GM19324 (cell line): ENCODE data around the gene THSD7B.
A peak's percentile ranks its signal among the peaks of the same experiment; 100 is the strongest.
"Not testable (repeated sequence)": the region's sequence is repeated elsewhere in the genome, so short reads cannot be mapped to it uniquely, and the experiment has no call there.

ENCODE experiments used
- ATAC-seq: cut with Tn5 transposase; IDR thresholded peaks from one replicate; pipeline ENCODE4 v1.9.1; 2021; ENCODE audit warnings: mild to moderate bottlenecking, moderate library complexity; ENCODE audit not compliant: unreplicated experiment, low FRiP score

THSD7B gene

DNA sequence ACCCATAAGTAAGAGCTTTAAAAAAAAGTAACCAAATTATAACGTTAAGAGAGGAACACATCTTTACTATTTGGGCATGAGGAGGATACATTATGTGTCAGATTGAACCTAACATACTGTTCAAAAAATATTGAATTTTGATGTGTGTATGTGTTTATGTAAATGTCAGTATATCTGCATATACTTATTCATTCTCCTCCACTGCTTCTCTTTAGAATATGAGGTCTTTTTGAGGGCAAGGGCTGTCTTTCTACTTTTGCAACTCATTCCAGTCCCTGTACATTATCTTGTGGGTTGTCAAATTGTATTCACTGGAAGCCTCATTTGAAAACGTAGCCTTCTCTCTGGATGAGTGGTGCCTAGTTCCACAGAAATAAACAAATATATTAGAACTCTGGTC, 689.5 kb downstream of the THSD7B start:
- no peak for ATAC-seq

DNA sequence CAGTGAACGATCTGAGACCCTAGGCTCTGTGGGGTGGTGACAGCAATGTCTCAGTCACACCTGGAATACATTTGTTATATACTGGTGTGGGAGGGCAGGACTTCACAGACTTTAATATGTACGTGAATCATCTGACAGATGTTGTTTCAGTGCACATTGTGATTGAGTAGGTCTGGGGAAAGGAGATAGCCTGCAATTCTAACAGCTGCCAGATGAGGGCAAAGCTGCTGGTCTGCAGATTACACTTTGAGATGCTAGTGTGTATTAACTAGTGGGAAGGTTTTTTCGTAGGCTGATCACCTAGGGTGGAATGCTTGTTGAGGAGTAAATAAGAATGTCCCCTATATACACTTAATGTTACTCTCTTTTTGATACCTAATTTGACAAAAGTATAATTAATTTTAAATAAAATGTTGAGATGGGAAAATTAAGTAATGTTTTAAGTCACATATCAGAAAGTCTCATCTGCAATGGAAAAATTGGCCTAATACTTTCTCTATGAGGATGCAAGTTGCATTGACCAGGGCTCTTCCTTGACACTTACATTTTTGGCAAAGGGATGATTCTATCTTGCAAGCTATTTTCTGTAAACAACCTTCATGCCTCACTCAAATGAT, 702.0 kb downstream of the THSD7B start:
- ATAC-seq, result peak; percentile 72

- no peak for ATAC-seq
These were observed 727.9 kb downstream of the THSD7B start for GRCh38 chr2:137493261-137493660.

DNA sequence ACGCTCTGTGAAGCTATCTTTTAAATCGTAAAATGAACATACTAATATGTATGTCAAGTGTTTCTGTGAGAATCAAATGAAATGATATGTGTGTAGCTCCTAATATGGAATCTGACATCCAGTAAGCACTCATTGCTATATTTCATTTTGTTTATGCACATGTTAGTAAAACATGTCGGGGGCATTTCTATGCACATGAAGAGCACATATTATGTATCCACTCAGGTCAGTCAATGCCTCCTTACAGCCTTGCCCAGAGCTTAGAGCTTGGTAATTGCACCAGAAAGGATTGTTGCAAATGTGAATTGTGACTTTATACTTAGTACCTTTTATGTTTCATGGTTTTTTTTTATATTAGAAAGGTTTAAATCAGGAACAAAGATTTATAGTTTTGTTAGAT, 735.3 kb downstream of the THSD7B start:
- no peak for ATAC-seq

GRCh38 chr2:137507237-137507636, 741.9 kb downstream of the THSD7B start:
- no peak for ATAC-seq

DNA sequence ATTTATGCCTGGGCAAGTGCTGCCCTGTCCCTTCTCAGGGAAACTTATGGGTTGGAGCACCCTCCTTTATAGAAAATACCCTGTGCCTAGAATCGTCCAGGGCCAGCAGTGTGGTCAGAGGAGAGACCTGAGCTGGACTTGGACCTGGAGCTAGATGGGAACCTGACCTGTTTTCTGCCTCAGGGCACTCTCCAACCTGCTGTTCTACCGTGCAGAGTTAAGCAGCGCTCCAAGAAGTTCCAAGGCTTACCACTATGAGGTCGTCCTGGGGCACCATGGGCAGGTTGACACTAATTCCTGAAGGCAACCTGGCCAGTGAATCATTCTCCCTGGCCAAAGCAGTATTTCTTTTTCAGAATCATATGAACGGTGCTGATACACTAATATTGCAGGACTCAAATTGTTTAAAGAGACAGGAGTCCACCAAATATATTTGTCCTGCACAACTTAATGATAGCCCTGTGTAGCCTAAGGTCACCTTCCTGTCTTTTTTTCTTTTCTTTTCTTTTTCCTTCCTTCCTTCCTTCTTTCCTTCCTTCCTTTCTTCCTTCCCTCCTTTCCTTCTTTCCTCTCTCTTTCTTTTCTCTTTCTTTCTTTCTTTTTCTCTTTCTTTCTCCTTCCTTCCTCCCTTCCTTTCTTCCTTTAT, 743.5 kb downstream of the THSD7B start:
- ATAC-seq, result no peak

DNA sequence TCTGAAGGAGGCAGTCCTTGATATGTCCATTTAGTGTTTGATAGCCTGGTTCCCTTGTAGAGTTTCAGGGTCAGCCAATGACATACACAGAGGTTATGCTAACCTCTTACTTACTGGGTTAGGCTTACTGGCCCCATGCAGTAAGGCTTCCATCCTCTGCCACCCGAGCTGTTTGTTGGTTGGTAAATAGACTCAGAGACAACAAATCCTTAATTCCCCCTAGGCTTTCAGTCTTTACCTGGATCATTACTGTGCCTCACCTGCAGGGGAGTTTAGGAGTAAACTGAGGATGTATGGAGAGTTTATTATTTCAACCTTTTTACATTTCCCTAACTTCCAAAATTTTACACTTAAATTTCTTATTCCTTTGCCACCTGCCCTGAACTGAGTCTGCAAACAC, 746.2 kb downstream of the THSD7B start:
- no peak for ATAC-seq

DNA sequence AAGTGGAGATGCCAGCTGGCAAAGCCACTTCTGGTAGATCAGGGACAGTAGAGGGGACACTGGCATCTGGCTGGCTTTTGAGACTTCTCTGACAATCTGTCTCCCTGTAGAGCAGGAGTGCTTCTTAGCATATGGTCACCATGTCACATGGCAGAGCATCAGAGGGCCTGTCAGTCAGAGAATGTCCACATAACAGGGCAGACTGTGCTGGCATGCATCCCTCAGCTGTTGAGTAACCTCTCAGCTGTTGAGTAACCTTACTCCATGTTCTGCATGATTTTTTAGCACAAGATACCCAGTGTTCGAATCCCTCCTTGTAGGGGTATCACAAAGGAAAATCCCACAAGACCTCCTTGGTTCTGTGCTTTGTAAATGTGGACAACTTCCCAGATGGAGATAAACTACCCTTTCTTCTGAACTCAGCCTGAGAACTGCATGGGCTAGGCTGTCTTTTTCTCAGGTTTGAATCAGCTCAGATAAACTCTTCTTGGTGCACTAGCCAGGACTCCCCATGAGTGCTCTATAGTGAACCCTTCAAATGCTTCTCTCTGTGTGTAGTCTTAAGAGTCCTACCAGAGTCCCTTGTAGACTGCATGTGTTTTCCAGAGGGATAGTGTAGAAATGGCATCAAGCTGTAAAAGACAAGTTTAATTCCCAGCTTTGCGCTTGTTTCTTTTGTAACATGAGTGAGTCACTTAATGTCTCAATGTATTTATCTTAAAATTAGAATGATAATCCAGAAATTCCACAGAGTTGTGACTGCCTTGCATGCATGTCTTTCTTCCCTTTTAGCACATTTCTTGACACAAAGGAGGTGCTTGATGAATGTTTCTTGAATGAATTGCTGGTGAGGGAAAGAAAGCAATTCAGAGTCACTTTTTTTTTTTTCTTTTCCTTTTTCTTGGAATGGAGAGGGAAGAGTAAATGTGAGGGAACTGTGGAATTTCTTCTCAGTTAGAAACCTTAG, 756.6 kb downstream of the THSD7B start:
- no peak for ATAC-seq

- ATAC-seq, result no peak
These were observed 757.3 kb downstream of the THSD7B start for GRCh38 chr2:137522620-137523011.

GRCh38 chr2:137523931-137524330, 758.6 kb downstream of the THSD7B start:
- no peak for ATAC-seq

GRCh38 chr2:137525132-137525531, 759.8 kb downstream of the THSD7B start:
- no peak for ATAC-seq

DNA sequence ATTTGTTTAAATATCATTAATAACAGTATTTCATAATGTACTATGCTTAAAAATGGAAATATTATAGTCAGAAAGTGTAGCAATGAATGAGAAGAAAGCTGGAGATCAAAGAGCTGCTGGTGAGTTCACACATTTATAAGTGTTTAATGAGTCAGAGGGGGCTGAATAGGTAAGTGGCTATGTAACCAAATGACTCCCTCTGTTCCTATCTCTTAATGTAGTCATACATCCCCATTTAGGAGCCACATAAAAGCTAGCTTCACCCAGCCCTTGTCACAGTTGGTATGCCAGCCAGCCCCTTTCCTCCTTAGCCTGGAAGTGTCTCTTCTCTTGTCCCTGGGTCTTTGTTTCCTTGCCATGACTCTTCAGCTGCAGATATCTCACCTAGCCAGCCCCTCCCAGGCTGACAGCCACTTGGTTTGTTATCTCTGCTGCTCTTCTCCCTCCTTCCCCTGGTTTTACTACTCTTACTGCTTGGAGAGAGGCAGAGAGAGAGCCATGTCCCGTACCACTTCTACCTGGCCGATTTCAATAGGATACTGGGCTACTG, 760.4 kb downstream of the THSD7B start:
- ATAC-seq, result no peak

DNA sequence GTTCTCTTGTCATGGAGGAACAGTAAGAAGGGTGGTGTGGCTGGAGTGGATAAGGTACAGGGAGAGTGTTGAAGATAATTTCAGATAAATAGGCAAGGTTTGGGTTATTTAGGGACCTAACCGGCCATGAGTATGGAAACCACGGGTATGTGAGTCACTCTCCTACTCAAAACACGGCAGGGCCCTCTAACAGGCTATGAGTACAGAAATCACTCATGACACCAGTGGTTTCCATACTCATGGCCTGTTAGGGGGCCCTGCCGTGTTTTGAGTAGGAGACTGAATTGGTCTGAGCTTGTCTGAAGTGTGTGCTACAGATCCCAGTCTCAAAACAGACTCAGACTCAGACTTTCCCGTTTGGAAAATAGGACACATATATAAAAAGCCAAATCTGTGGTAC, 770.6 kb downstream of the THSD7B start:
- no peak for ATAC-seq

DNA sequence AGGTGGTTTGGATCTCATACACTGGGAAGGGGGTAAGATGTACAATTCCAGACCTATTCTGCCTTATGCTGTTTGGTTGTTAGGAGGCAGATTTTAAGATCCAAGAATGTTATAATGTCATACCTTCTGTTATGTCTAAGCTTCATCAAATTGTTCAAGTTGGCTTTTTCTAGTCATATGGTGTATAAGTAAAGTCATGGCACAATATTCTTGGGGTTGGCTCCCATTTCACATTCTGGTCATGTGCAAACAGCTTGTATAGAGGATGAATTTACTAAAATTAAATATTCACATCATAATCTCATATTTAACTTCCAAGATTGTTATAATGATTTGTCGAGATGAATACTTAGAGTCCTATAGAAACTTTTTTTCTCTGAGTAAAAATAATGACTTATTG, 774.0 kb downstream of the THSD7B start:
- ATAC-seq, result no peak

DNA sequence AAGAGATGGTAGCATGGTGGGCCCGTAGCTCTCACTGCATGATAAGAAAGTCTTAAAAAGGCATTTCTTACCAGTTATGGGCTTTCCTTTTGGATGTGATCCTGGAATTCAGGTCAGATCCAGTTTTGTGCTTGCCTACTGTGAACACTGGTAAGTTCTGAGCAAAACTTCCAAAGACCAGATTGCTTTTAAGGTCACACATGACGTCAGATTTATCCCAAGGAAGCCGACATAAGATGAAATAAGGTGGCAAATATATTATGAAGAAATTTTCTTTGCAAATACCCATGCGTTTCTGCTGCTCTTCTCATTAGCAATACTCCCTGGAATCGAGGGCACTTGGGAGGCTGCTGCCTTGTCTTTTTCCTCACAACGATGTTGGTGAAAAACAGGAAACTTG, 782.5 kb downstream of the THSD7B start:
- no peak for ATAC-seq

GRCh38 chr2:137566387-137566786, 801.0 kb downstream of the THSD7B start:
- no peak for ATAC-seq

- ATAC-seq, result no peak
These were observed 805.1 kb downstream of the THSD7B start for GRCh38 chr2:137570484-137570883.

- not testable (repeated sequence) for ATAC-seq
These were observed 822.5 kb downstream of the THSD7B start for GRCh38 chr2:137587834-137588233.

DNA sequence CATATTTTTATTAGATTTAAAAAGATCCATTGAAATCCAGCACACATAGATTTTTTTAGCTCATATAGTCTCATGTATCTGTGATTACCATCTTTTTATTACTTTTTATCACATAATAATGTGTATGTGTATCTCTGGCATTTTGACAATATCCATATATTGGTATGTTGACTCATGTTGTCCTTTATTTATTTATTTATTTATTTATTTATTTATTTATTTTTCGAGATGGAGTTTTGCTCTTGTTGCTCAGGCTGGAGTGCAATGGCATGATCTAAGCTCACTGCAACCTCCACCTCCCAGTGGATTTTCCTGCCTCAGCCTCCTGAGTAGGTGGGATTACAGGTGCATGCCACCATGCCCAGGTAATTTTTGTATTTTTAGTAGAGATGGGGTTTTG, 823.2 kb downstream of the THSD7B start:
- ATAC-seq, result not testable (repeated sequence)

DNA sequence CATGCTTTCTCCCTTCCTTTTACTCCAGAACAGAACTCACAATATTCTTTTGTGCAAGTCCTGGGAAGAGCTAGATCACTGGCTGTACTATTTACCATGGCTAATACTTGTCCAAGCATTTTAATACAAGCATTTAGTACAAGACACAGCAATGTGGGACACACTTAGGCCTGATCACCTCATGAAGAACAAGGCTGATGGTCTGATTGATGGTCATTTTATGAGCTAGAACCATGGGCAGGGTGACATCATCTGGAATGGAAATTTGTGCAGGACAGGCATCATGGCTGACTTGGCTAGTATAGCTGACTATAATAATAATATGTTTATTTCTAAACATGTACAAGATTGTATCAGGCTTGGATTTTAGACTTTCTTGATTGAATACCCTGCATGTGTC, 824.8 kb downstream of the THSD7B start:
- no peak for ATAC-seq

DNA sequence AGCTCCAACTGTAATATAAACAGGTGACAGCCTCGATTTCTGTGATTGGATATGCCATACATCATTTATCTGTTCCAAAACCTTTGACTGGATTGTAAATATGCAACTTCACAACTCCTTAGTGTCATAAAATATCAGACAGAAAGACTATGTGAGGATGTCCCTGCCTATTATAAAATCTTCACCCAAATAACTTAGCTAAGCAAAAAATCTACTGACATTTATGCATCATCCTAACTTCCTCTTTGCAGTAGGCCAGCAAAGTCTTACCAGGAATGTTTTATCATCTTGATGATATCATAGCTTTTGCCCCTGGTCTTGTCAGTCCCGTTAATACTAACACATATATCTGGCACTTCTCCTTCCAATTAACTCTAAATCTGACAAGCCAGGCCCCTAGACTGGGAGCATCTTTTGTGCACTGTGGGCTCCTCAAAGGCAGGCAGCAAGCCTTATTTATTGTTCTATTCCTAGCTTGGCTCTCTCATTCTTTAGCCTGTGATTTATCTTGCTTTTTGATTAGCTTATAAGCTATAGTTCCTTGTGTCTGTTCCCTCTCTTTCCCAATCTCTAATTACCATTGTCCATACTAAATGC, 842.5 kb downstream of the THSD7B start:
- ATAC-seq, result no peak
